Ectodermal cell (in vitro differentiated cells): ENCODE results near the gene RPGRIP1L.

Experiments used
- H3K27ac ChIP-seq: 2 replicates; pipeline ENCODE4 v1.7.0; 2013; ENCODE audit warnings: mild to moderate bottlenecking, low read depth, low read length; ENCODE audit not compliant: insufficient read depth, poor library complexity, severe bottlenecking
- H3K27me3 ChIP-seq: 2 replicates; pipeline ENCODE4 v1.7.0; 2013; ENCODE audit warnings: mild to moderate bottlenecking, low read length; ENCODE audit not compliant: insufficient read depth, control insufficient read depth, poor library complexity, severe bottlenecking
- H3K36me3 ChIP-seq: one replicate; pipeline ENCODE4 v1.7.0; 2013; ENCODE audit warnings: low read length; ENCODE audit not compliant: control insufficient read depth, insufficient read depth
- H3K4me1 ChIP-seq: one replicate; pipeline ENCODE4 v1.7.0; 2013; ENCODE audit warnings: low read length; ENCODE audit not compliant: control insufficient read depth, insufficient read depth
- H3K4me3 ChIP-seq: 2 replicates; pipeline ENCODE4 v1.7.0; 2013; ENCODE audit warnings: low read depth, low read length, control low read depth; ENCODE audit not compliant: insufficient read depth
- H3K9me3 ChIP-seq: 2 replicates; pipeline ENCODE4 v1.7.0; 2013; ENCODE audit warnings: mild to moderate bottlenecking, low read length, moderate library complexity; ENCODE audit not compliant: control insufficient read depth
- WGBS, 2 experiments: methylation state at CpG; one replicate each; pipeline ENCODE4 v1.1.7; 2013; ENCODE audit warnings: missing lambda C conversion rate in 2 of 2; 5-methylcytosine and 5-hydroxymethylcytosine counted together

RPGRIP1L gene

GRCh38 chr16:53631236-53632025 lies 72.2 kb downstream of the RPGRIP1L start:
- H3K9me3 ChIP-seq, result no peaks in the 10 kb centered on the region
- no peaks in the 10 kb centered on the region for H3K27me3 ChIP-seq
- H3K4me3 ChIP-seq, result no peak overlapping the region
- WGBS, 2 experiments, result 91 to 93% methylated on average over 8 of the region's 8 CpGs
- no peak overlapping the region for H3K27ac ChIP-seq
- H3K36me3 ChIP-seq, result no peaks in the 10 kb centered on the region
- no peaks in the 10 kb centered on the region for H3K4me1 ChIP-seq

- no peak overlapping the region for H3K27ac ChIP-seq
- no peaks in the 10 kb centered on the region for H3K27me3 ChIP-seq
- WGBS, 2 experiments, result 95 to 96% methylated on average over 6 of the region's 6 CpGs
- no peaks in the 10 kb centered on the region for H3K9me3 ChIP-seq
- no peak overlapping the region for H3K4me3 ChIP-seq
- H3K4me1 ChIP-seq, result no peaks in the 10 kb centered on the region
- no peaks in the 10 kb centered on the region for H3K36me3 ChIP-seq
Measured at GRCh38 chr16:53629607-53630312, 73.9 kb downstream of the RPGRIP1L start.

- Histone ChIP-seq H3K4me3 (no peak overlapping the region), H3K27ac (no peak overlapping the region), H3K36me3 (no peaks in the 10 kb centered on the region), H3K4me1 (no peaks in the 10 kb centered on the region), H3K27me3 (no peaks in the 10 kb centered on the region), H3K9me3 (no peaks in the 10 kb centered on the region)
- WGBS, 2 experiments, result 94 to 98% methylated on average over 2 of the region's 2 CpGs
Measured at GRCh38 chr16:53629151-53629550, 74.5 kb downstream of the RPGRIP1L start.

- H3K4me1 ChIP-seq, result no peaks in the 10 kb centered on the region
- WGBS, 2 experiments, result 93 to 100% methylated on average over 1 to 2 of the region's 2 CpGs
- H3K4me3 ChIP-seq, result no peak overlapping the region
- no peaks in the 10 kb centered on the region for H3K36me3 ChIP-seq
- H3K27me3 ChIP-seq, result no peaks in the 10 kb centered on the region
- no peak overlapping the region for H3K27ac ChIP-seq
- H3K9me3 ChIP-seq, result no peaks in the 10 kb centered on the region
Measured at GRCh38 chr16:53626811-53627210, 76.8 kb downstream of the RPGRIP1L start.

- no peaks in the 10 kb centered on the region for H3K27me3 ChIP-seq
- H3K27ac ChIP-seq, result no peak overlapping the region
- H3K4me1 ChIP-seq, result no peaks in the 10 kb centered on the region
- H3K36me3 ChIP-seq, result no peaks in the 10 kb centered on the region
- no peak overlapping the region for H3K4me3 ChIP-seq
- WGBS, 2 experiments, result 90 to 98% methylated on average over 4 of the region's 4 CpGs
- no peaks in the 10 kb centered on the region for H3K9me3 ChIP-seq
Measured at GRCh38 chr16:53626161-53626560, 77.5 kb downstream of the RPGRIP1L start.

- Histone ChIP-seq H3K36me3 (no peaks in the 10 kb centered on the region), H3K27ac (no peak overlapping the region), H3K27me3 (no peaks in the 10 kb centered on the region), H3K9me3 (no peaks in the 10 kb centered on the region), H3K4me1 (no peaks in the 10 kb centered on the region), H3K4me3 (no peak overlapping the region)
- 97% methylated on average over 21 to 24 of the region's 29 CpGs for WGBS, 2 experiments
Measured at GRCh38 chr16:53625221-53625620, 78.4 kb downstream of the RPGRIP1L start.

- Histone ChIP-seq H3K36me3 (no peaks in the 10 kb centered on the region), H3K27ac (no peak overlapping the region), H3K4me3 (no peak overlapping the region), H3K9me3 (no peaks in the 10 kb centered on the region), H3K4me1 (no peaks in the 10 kb centered on the region), H3K27me3 (no peaks in the 10 kb centered on the region)
- 95% methylated on average over 6 of the region's 6 CpGs for WGBS, 2 experiments
Measured at GRCh38 chr16:53622315-53622714, 81.3 kb downstream of the RPGRIP1L start.

GRCh38 chr16:53620476-53620875 lies 83.2 kb downstream of the RPGRIP1L start:
- no peak overlapping the region for H3K4me3 ChIP-seq
- H3K36me3 ChIP-seq, result no peaks in the 10 kb centered on the region
- H3K27ac ChIP-seq, result no peak overlapping the region
- no peaks in the 10 kb centered on the region for H3K27me3 ChIP-seq
- no peaks in the 10 kb centered on the region for H3K4me1 ChIP-seq
- H3K9me3 ChIP-seq, result no peaks in the 10 kb centered on the region
- WGBS, 2 experiments, result 94% methylated on average over 3 of the region's 5 CpGs; no CpG with 5 or more reads in 1 of the 2 experiments

GRCh38 chr16:53619235-53619634 lies 84.4 kb downstream of the RPGRIP1L start:
- no peak overlapping the region for H3K4me3 ChIP-seq
- no peaks in the 10 kb centered on the region for H3K9me3 ChIP-seq
- no peaks in the 10 kb centered on the region for H3K27me3 ChIP-seq
- H3K4me1 ChIP-seq, result no peaks in the 10 kb centered on the region
- no peak overlapping the region for H3K27ac ChIP-seq
- no peaks in the 10 kb centered on the region for H3K36me3 ChIP-seq
- WGBS, 2 experiments, result 93 to 96% methylated on average over 2 of the region's 3 CpGs

- Histone ChIP-seq H3K27ac (no peak overlapping the region), H3K9me3 (no peaks in the 10 kb centered on the region), H3K4me3 (no peak overlapping the region), H3K27me3 (no peaks in the 10 kb centered on the region), H3K4me1 (peaks cover 4% of the 10 kb centered on the region), H3K36me3 (no peaks in the 10 kb centered on the region)
- WGBS, 2 experiments, result 88 to 93% methylated on average over 1 of the region's 1 CpG
Measured at GRCh38 chr16:53614346-53614745, 89.3 kb downstream of the RPGRIP1L start.
